ENCODE results near the gene GTSE1. TPM values are rescaled to one million over a fixed set of nuclear protein-coding genes. Genes with fewer than 3 reads are reported as not detected.

Gene GTSE1
- total RNA-seq, 1 donor, result 10.4 TPM

- no peak overlapping the region for H3K4me3 ChIP-seq (ENCODE audit: low read depth, low read length)
- no peak for DNase-seq (ENCODE audit: low read depth)
- TF ChIP-seq CTCF (IDR thresholded peaks at IDR 0.05; ENCODE audit: insufficient read depth, low read depth, low read length), result no peak
Observed at GRCh38 chr22:46328797-46329196, 32.1 kb downstream of the GTSE1 start.

GRCh38 chr22:46329616-46330015, 32.9 kb downstream of the GTSE1 start:
- no peak overlapping the region for H3K4me3 ChIP-seq (ENCODE audit: low read depth, low read length)
- no peak for TF ChIP-seq CTCF (IDR thresholded peaks at IDR 0.05; ENCODE audit: insufficient read depth, low read depth, low read length)
- DNase-seq (ENCODE audit: low read depth), result no peak

GRCh38 chr22:46330426-46330825, 33.8 kb downstream of the GTSE1 start:
- TF ChIP-seq CTCF (IDR thresholded peaks at IDR 0.05; ENCODE audit: insufficient read depth, low read depth, low read length), result no peak
- DNase-seq (ENCODE audit: low read depth), result no peak

GRCh38 chr22:46331496-46331895, 34.8 kb downstream of the GTSE1 start:
- no peak overlapping the region for H3K4me3 ChIP-seq (ENCODE audit: low read depth, low read length)
- DNase-seq (ENCODE audit: low read depth), result no peak
- TF ChIP-seq CTCF (IDR thresholded peaks at IDR 0.05; ENCODE audit: insufficient read depth, low read depth, low read length), result no peak

More at GRCh38 chr22:46330426-46330825, 33.8 kb downstream of the GTSE1 start:
- H3K4me3 ChIP-seq (ENCODE audit: low read depth, low read length), result no peak overlapping the region

- no peak for TF ChIP-seq CTCF (IDR thresholded peaks at IDR 0.05; ENCODE audit: insufficient read depth, low read depth, low read length)
- peak; percentile 91 for DNase-seq (ENCODE audit: low read depth)
- peak within 1 kb of the TSS; percentile 95 for H3K4me3 ChIP-seq (ENCODE audit: low read depth, low read length)
Observed at GRCh38 chr22:46335201-46336118, 38.8 kb downstream of the GTSE1 start, which contains the start of gene TRMU. TRMU (plus strand) TSS chr22:46335714; CDS start chr22:46335765, 51 bp downstream.

GRCh38 chr22:46336119-46337078, 39.7 kb downstream of the GTSE1 start:
- DNase-seq (ENCODE audit: low read depth), result peak; percentile 21
- no peak for TF ChIP-seq CTCF (IDR thresholded peaks at IDR 0.05; ENCODE audit: insufficient read depth, low read depth, low read length)
- peak overlapping the region; percentile 95 for H3K4me3 ChIP-seq (ENCODE audit: low read depth, low read length)
